T-cell (primary cell): ENCODE measurements around the gene C16orf87. TPM values are rescaled to one million over a fixed set of nuclear protein-coding genes. Genes with fewer than 3 reads are reported as not detected.
"Not testable (repeated sequence)": the region's sequence is repeated elsewhere in the genome, so short reads cannot be mapped to it uniquely, and the experiment has no call there.

Experiments used
- ATAC-seq, 4 experiments: fragments of 200-7000 bp in 3 of 4; fragments of 150-1000 bp in 1 of 4; cut with Tn5 transposase; replicated peaks in 1 of 4; 1 replicate in 3 of 4; 2 replicates in 1 of 4; pipeline ENCODE4 v1.10.0; 2021; ENCODE audit warnings: moderate library complexity in 3 of 4, mild to moderate bottlenecking in 2 of 4, moderate number of reproducible peaks in 1 of 4
- CTCF ChIA-PET, 2 donors: fragments of 300-600 bp; sonication (Branson Sonifier 250); formaldehyde crosslinking; loops; one replicate each; lab custom pipeline; 2022; ENCODE audit warnings: antibody characterized with exemption in 2 of 2; lab: Charles Lee
- POLR2A ChIA-PET, 2 donors: fragments of 300-600 bp; sonication (Branson Sonifier 250); formaldehyde crosslinking; loops; one replicate each; lab custom pipeline; 2022; ENCODE audit warnings: antibody characterized with exemption in 2 of 2; lab: Charles Lee
- DNase-seq, 35 experiments: peaks; one replicate each; pipeline versions ENCODE4 v3.0.0 to v3.0.0-alpha.2; 2013 to 2023
- H3K27ac ChIP-seq: one replicate; pipeline ENCODE4 v1.5.1; 2013; ENCODE audit warnings: low read length
- H3K27me3 ChIP-seq, 2 experiments: replicated peaks in 1 of 2; 1 replicate in 1 of 2; 2 replicates in 1 of 2; pipeline versions ENCODE4 v1.6.1 to v1.7.0; 2013; ENCODE audit warnings: low read length in 1 of 2, mixed read lengths in 1 of 2; ENCODE audit not compliant: control insufficient read depth in 2 of 2, insufficient read depth in 2 of 2; ENCODE audit errors: extremely low read depth in 1 of 2
- H3K36me3 ChIP-seq, 2 donors: 1 replicate in 1 of 2; 2 replicates in 1 of 2; pipeline versions ENCODE4 v1.6.1 to v1.7.0; 2013; ENCODE audit warnings: low read length in 1 of 2; ENCODE audit not compliant: control insufficient read depth in 2 of 2, insufficient read depth in 1 of 2; ENCODE audit errors: extremely low read depth in 1 of 2
- H3K4me1 ChIP-seq, 2 experiments: 1 replicate in 1 of 2; 2 replicates in 1 of 2; pipeline versions ENCODE4 v1.6.1 to v1.7.0; 2013; ENCODE audit warnings: low read length in 2 of 2, mixed read lengths in 1 of 2; ENCODE audit not compliant: insufficient read depth in 2 of 2, control insufficient read depth in 1 of 2; ENCODE audit errors: extremely low read depth in 1 of 2
- H3K4me3 ChIP-seq, 2 donors: 1 replicate in 1 of 2; 2 replicates in 1 of 2; pipeline versions ENCODE4 v1.5.1 to v1.7.0; 2013; ENCODE audit warnings: mild to moderate bottlenecking in 2 of 2, low read length in 1 of 2, moderate library complexity in 1 of 2; ENCODE audit not compliant: control insufficient read depth in 1 of 2; ENCODE audit errors: extremely low read depth in 1 of 2
- H3K9me3 ChIP-seq: 2 replicates; pipeline ENCODE4 v1.7.0; 2013
- H3K27ac Mint-ChIP-seq, 2 donors: one replicate each; pipeline ENCODE4 v1.8.0; 2020 to 2021; ENCODE audit warnings: mild to moderate bottlenecking in 2 of 2, mixed read lengths in 2 of 2
- H3K27me3 Mint-ChIP-seq, 2 donors: one replicate each; pipeline ENCODE4 v1.8.0; 2021 to 2022; ENCODE audit warnings: mixed read lengths in 2 of 2
- H3K36me3 Mint-ChIP-seq: one replicate; pipeline ENCODE4 v1.8.0; 2021; ENCODE audit warnings: mixed read lengths
- H3K4me1 Mint-ChIP-seq, 3 donors: one replicate each; pipeline ENCODE4 v1.8.0; 2020 to 2022; ENCODE audit warnings: mixed read lengths in 3 of 3, mild to moderate bottlenecking in 1 of 3
- H3K4me3 Mint-ChIP-seq, 3 donors: one replicate each; pipeline ENCODE4 v1.8.0; 2020 to 2022; ENCODE audit warnings: mild to moderate bottlenecking in 3 of 3, mixed read lengths in 3 of 3, moderate library complexity in 3 of 3
- H3K9me3 Mint-ChIP-seq, 3 donors: one replicate each; pipeline ENCODE4 v1.8.0; 2020 to 2022; ENCODE audit warnings: mixed read lengths in 3 of 3
- WGBS: methylation state at CpG from one replicate; pipeline ENCODE4 v1.1.5; 2013; ENCODE audit warnings: missing lambda C conversion rate; ENCODE audit not compliant: insufficient coverage; 5-methylcytosine and 5-hydroxymethylcytosine counted together
- total RNA-seq, 35 experiments: library from RNA in 6 of 35; stranded (reverse) in 6 of 35; fragments of 120-200 nt in 1 of 35; gene quantifications; one replicate each; pipeline versions ENCODE4 v1.2.1 to v1.2.4 and lab custom pipeline; 2013 to 2026

C16orf87 gene
- total RNA-seq (10 to 100 TPM in 2 of 5 donors, 1 to 10 TPM in 3; 5.2 to 15.6 (median 7.2) TPM), total RNA-seq (lab: John Stamatoyannopoulos, UW) (8.9 to 38.7 (median 13.2) reads per million in 29 experiments)
- total RNA-seq (2013), result 9.9 TPM

- H3K36me3 Mint-ChIP-seq, result no peaks in the 10 kb centered on the region
- H3K27ac Mint-ChIP-seq, result peak within 1 kb of the TSS; percentile 88 to 91
- peak within 1 kb of the TSS; percentile 55 to 84 for H3K4me3 ChIP-seq
- H3K27me3 Mint-ChIP-seq, result no peaks in the 10 kb centered on the region
- no peaks in the 10 kb centered on the region for H3K9me3 Mint-ChIP-seq
- H3K4me1 ChIP-seq, result peaks cover 7 to 9% of the 10 kb centered on the region in 2 experiments
- no peaks in the 10 kb centered on the region for H3K27me3 ChIP-seq
- no peaks in the 10 kb centered on the region for H3K36me3 ChIP-seq
- peaks cover 34 to 37% (median 35%) of the 10 kb centered on the region in 3 donors for H3K4me1 Mint-ChIP-seq
- H3K4me3 Mint-ChIP-seq, result peak within 1 kb of the TSS; percentile 91 to 96 (median 96)
- under 1% methylated on average over 92 of the region's 94 CpGs for WGBS
- ChIA-PET POLR2A (interaction anchor here in 1 of 2 donors (0.8 to 1.0 kb wide), 2 partner anchors 145 to 317 kb away, joined by 3 to 4 read pairs; no protein-coding TSS in a partner anchor), CTCF (interaction anchor here in 1 of 2 donors (0.5 to 1.1 kb wide), 2 partner anchors 41 to 78 kb away, joined by 3 to 4 read pairs; no protein-coding TSS in a partner anchor)
- peak; percentile 80 to 95 (median 90) for DNase-seq
- peak within 1 kb of the TSS; percentile 43 for H3K27ac ChIP-seq
- peak; percentile 92 to 94 (median 94) for ATAC-seq
- no peaks in the 10 kb centered on the region for H3K9me3 ChIP-seq
Measured at GRCh38 chr16:46830902-46831647, at the start of gene C16orf87. Gene C16orf87 (minus strand): TSS chr16:46831180. CDS start chr16:46831149, 31 bp downstream.

GRCh38 chr16:46875243-46875642, 44.3 kb upstream of the C16orf87 start:
- WGBS, result 50% methylated on average over 1 of the region's 8 CpGs
- no peak overlapping the region for H3K27ac Mint-ChIP-seq
- no peak overlapping the region for H3K4me3 ChIP-seq
- DNase-seq (no peak), ATAC-seq (no peak)
- ChIA-PET CTCF (no interaction called here), POLR2A (interaction anchor here in 1 of 2 donors (0.6 kb wide), 1 partner anchor 1311 kb away, joined by 3 read pairs; no protein-coding TSS in a partner anchor)
- H3K9me3 ChIP-seq, result no peaks in the 10 kb centered on the region
- no peaks in the 10 kb centered on the region for H3K4me1 ChIP-seq
- H3K4me3 Mint-ChIP-seq, result no peak overlapping the region
- H3K9me3 Mint-ChIP-seq, result no peaks in the 10 kb centered on the region
- H3K27me3 ChIP-seq, result no peaks in the 10 kb centered on the region
- no peaks in the 10 kb centered on the region for H3K36me3 ChIP-seq
- H3K4me1 Mint-ChIP-seq, result no peaks in the 10 kb centered on the region
- H3K36me3 Mint-ChIP-seq, result no peaks in the 10 kb centered on the region
- peaks cover 2 to 6% of the 10 kb centered on the region in 2 donors for H3K27me3 Mint-ChIP-seq
- no peak overlapping the region for H3K27ac ChIP-seq

GRCh38 chr16:46873201-46873600, 42.2 kb upstream of the C16orf87 start:
- H3K27ac ChIP-seq, result no peak overlapping the region
- DNase-seq, result no peak
- Mint-ChIP-seq H3K9me3 (no peaks in the 10 kb centered on the region), H3K27ac (no peak overlapping the region), H3K4me1 (no peaks in the 10 kb centered on the region), H3K27me3 (peaks cover 5 to 6% of the 10 kb centered on the region in 2 donors), H3K4me3 (no peak overlapping the region), H3K36me3 (no peaks in the 10 kb centered on the region)
- no peak for ATAC-seq
- no peaks in the 10 kb centered on the region for H3K36me3 ChIP-seq
- ChIA-PET POLR2A (no interaction called here), CTCF (interaction anchor here in 1 of 2 donors (0.6 kb wide), 1 partner anchor 134 kb away, joined by 3 read pairs; no protein-coding TSS in a partner anchor)
- H3K4me3 ChIP-seq, result no peak overlapping the region
- H3K9me3 ChIP-seq, result no peaks in the 10 kb centered on the region
- no peaks in the 10 kb centered on the region for H3K27me3 ChIP-seq
- WGBS, result no CpG with 5 or more reads among the region's 3 CpGs
- no peaks in the 10 kb centered on the region for H3K4me1 ChIP-seq

GRCh38 chr16:46871597-46871996, 40.6 kb upstream of the C16orf87 start:
- ChIA-PET POLR2A (no interaction called here), CTCF (interaction anchor here in 1 of 2 donors (0.6 kb wide), 1 partner anchor 70 kb away, joined by 3 read pairs; no protein-coding TSS in a partner anchor)
- Mint-ChIP-seq H3K36me3 (no peaks in the 10 kb centered on the region), H3K27ac (no peak overlapping the region), H3K9me3 (no peaks in the 10 kb centered on the region), H3K4me3 (no peak overlapping the region), H3K4me1 (no peaks in the 10 kb centered on the region), H3K27me3 (peaks cover 5 to 6% of the 10 kb centered on the region in 2 donors)
- Histone ChIP-seq H3K36me3 (no peaks in the 10 kb centered on the region), H3K4me3 (no peak overlapping the region), H3K4me1 (no peaks in the 10 kb centered on the region), H3K9me3 (no peaks in the 10 kb centered on the region), H3K27me3 (no peaks in the 10 kb centered on the region), H3K27ac (no peak overlapping the region)
- DNase-seq (no peak), ATAC-seq (no peak)
- WGBS, result no CpG with 5 or more reads among the region's 8 CpGs

- ATAC-seq, H3K9me3 Mint-ChIP-seq, H3K27me3 ChIP-seq, H3K36me3 Mint-ChIP-seq, H3K36me3 ChIP-seq, H3K4me1 ChIP-seq, H3K4me1 Mint-ChIP-seq, CTCF ChIA-PET, H3K27ac Mint-ChIP-seq, H3K27me3 Mint-ChIP-seq, DNase-seq, H3K4me3 ChIP-seq, H3K9me3 ChIP-seq, POLR2A ChIA-PET, H3K27ac ChIP-seq, H3K4me3 Mint-ChIP-seq: not testable (repeated sequence)
- 100% methylated on average over 1 of the region's 2 CpGs for WGBS
Measured at GRCh38 chr16:46868891-46869290, 37.9 kb upstream of the C16orf87 start.

GRCh38 chr16:46867486-46867885, 36.5 kb upstream of the C16orf87 start:
- H3K9me3 ChIP-seq, H3K27ac ChIP-seq, H3K4me3 Mint-ChIP-seq, H3K36me3 ChIP-seq, H3K36me3 Mint-ChIP-seq, H3K9me3 Mint-ChIP-seq, CTCF ChIA-PET, H3K27me3 ChIP-seq, H3K27me3 Mint-ChIP-seq, ATAC-seq, DNase-seq, H3K4me1 ChIP-seq, H3K4me3 ChIP-seq, POLR2A ChIA-PET, H3K27ac Mint-ChIP-seq: not testable (repeated sequence)
- no CpG with 5 or more reads among the region's 2 CpGs for WGBS
- peaks cover 4 to 12% (median 6%) of the 10 kb centered on the region in 3 donors for H3K4me1 Mint-ChIP-seq
